NCI-H526 (cell line): ENCODE data around the gene SYT15.
"Not testable (repeated sequence)": the region's sequence is repeated elsewhere in the genome, so short reads cannot be mapped to it uniquely, and the experiment has no call there.

ENCODE experiments used
- DNase-seq, 2 experiments: peaks; one replicate each; lab custom pipeline; 2025; lab: John Stamatoyannopoulos, UW

Gene SYT15

GRCh38 chr10:46588221-46588620 is 9.3 kb downstream of the SYT15 start:
- not testable (repeated sequence) for DNase-seq

GRCh38 chr10:46589589-46589988 is 10.7 kb downstream of the SYT15 start:
- not testable (repeated sequence) for DNase-seq

GRCh38 chr10:46591053-46591452 is 12.1 kb downstream of the SYT15 start:
- DNase-seq = not testable (repeated sequence)

GRCh38 chr10:46593307-46593706 is 14.4 kb downstream of the SYT15 start:
- not testable (repeated sequence) for DNase-seq

- not testable (repeated sequence) for DNase-seq
Measured at GRCh38 chr10:46594453-46595063, 15.6 kb downstream of the SYT15 start.

GRCh38 chr10:46596570-46596969 is 17.6 kb downstream of the SYT15 start:
- not testable (repeated sequence) for DNase-seq

GRCh38 chr10:46597616-46598246 is 18.8 kb downstream of the SYT15 start:
- not testable (repeated sequence) for DNase-seq

- not testable (repeated sequence) for DNase-seq
Measured at GRCh38 chr10:46600516-46600915, 21.6 kb downstream of the SYT15 start.

GRCh38 chr10:46615540-46615939 is 36.6 kb downstream of the SYT15 start:
- DNase-seq = not testable (repeated sequence)

GRCh38 chr10:46616227-46616626 is 37.3 kb downstream of the SYT15 start:
- DNase-seq = not testable (repeated sequence)

- not testable (repeated sequence) for DNase-seq
Measured at GRCh38 chr10:46617134-46617533, 38.2 kb downstream of the SYT15 start.

- not testable (repeated sequence) for DNase-seq
Measured at GRCh38 chr10:46617913-46618312, 39.0 kb downstream of the SYT15 start.

GRCh38 chr10:46623899-46624654 is 45.1 kb downstream of the SYT15 start:
- not testable (repeated sequence) for DNase-seq

GRCh38 chr10:46629805-46630204 is 50.9 kb downstream of the SYT15 start:
- not testable (repeated sequence) for DNase-seq

- DNase-seq = not testable (repeated sequence)
Measured at GRCh38 chr10:46630816-46631215, 51.9 kb downstream of the SYT15 start.

- DNase-seq = not testable (repeated sequence)
Measured at GRCh38 chr10:46631683-46632082, 52.8 kb downstream of the SYT15 start.

GRCh38 chr10:46634698-46635097 is 55.8 kb downstream of the SYT15 start:
- not testable (repeated sequence) for DNase-seq

- not testable (repeated sequence) for DNase-seq
Measured at GRCh38 chr10:46635364-46635959, 56.5 kb downstream of the SYT15 start.

- DNase-seq = not testable (repeated sequence)
Measured at GRCh38 chr10:46640005-46640404, 61.1 kb downstream of the SYT15 start.
